ENCODE measurements around the gene MYD88.

GRCh38 chr3:38111201-38111600 lies 27.3 kb upstream of the MYD88 start:
- TF ChIP-seq JUN (CRISPR knock-in tag; IDR thresholded peaks at IDR 0.05) (no peak), RELA (CRISPR knock-in tag; IDR thresholded peaks at IDR 0.05; ENCODE audit: borderline replicate concordance) (no peak), ZNF416 (CRISPR knock-in tag; IDR thresholded peaks at IDR 0.05) (no peak), NFE2L1 (CRISPR knock-in tag; IDR thresholded peaks at IDR 0.05) (no peak), CTCF (IDR thresholded peaks at IDR 0.05) (no peak), ATF3 (CRISPR knock-in tag; conservative IDR thresholded peaks at IDR 0.05) (no peak), SP1 (CRISPR knock-in tag; conservative IDR thresholded peaks at IDR 0.05) (no peak), ZNF138 (CRISPR knock-in tag; conservative IDR thresholded peaks at IDR 0.05) (no peak), TEAD4 (CRISPR knock-in tag; IDR thresholded peaks at IDR 0.05) (no peak)
